Measurements from ENCODE around the gene YIPF1.

DNA sequence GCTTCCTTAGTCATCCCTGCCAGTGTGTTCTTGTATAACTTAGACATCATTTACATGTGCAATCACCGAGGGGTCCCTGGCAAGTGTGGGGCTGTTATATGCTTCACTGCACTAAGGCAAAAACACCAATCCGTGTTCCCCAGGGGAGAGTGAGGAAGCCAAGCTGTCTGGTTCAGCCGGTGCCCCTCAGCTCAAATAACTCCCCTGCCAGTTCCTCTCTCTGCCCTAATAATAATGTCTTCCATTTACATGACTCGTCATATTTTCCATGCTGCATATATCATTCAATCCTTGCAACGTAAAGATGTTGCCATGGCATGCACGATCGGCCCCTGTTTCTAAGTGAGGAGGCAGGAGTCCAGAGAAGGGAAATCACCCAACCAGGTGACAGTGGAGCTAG is 27.1 kb downstream of the YIPF1 start:
- TF ChIP-seq, protein P1, sequence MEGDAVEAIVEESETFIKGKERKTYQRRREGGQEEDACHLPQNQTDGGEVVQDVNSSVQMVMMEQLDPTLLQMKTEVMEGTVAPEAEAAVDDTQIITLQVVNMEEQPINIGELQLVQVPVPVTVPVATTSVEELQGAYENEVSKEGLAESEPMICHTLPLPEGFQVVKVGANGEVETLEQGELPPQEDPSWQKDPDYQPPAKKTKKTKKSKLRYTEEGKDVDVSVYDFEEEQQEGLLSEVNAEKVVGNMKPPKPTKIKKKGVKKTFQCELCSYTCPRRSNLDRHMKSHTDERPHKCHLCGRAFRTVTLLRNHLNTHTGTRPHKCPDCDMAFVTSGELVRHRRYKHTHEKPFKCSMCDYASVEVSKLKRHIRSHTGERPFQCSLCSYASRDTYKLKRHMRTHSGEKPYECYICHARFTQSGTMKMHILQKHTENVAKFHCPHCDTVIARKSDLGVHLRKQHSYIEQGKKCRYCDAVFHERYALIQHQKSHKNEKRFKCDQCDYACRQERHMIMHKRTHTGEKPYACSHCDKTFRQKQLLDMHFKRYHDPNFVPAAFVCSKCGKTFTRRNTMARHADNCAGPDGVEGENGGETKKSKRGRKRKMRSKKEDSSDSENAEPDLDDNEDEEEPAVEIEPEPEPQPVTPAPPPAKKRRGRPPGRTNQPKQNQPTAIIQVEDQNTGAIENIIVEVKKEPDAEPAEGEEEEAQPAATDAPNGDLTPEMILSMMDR (IDR thresholded peaks at IDR 0.05; ENCODE audit: low read length), result no peak
- TF ChIP-seq EZH2 (optimal IDR thresholded peaks at IDR 0.05; ENCODE audit: low read depth, low read length), result no peak
- no peak for TF ChIP-seq EZH2phosphoT487 (IDR thresholded peaks at IDR 0.05; ENCODE audit: low read length)
